Activated CD4-positive, alpha-beta T cell treated with anti-CD3 and anti-CD28 coated beads, Interleukin-2, amount 50 U/mL, for 4 hours (primary cell): Measurements from ENCODE around the gene COPS9.

ENCODE experiments used
- DNase-seq, 2 experiments: peaks; one replicate each; pipeline ENCODE4 v3.0.0-alpha.2; 2020

COPS9 gene

GRCh38 chr2:240147382-240147781, 11.3 kb upstream of the COPS9 start:
- DNase-seq: no peak

DNA sequence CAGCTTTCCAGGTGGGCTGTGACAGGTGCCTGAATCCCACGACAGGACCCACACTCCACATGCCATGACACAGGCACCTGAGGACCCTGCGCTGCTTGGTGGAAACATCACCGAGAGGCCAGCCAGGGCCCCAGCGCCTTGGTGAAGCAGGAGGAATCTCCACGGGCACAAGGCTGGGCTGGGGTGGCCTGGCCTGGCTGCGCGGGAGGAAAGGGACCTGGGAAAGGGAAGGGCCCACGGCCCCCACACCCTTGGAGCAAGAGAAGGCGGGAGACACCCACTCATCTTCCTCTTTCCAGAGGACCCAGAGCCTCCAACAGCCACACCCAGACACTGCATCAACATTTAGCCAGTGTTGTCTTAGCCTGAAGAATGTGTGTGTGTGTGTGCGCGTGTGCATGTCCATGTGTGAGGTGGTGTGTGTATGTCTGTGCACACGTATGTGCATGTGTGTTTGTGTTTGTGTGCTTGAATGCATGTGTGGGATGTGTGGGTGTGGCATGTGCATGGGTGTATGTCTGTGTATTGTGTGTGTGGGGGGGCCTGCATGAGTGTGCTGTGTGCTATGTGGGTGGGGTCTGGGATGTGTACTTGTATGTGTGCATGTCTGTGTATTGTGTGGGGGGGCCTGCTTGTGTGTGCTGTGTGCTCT, 10.6 kb upstream of the COPS9 start:
- DNase-seq: no peak

DNA sequence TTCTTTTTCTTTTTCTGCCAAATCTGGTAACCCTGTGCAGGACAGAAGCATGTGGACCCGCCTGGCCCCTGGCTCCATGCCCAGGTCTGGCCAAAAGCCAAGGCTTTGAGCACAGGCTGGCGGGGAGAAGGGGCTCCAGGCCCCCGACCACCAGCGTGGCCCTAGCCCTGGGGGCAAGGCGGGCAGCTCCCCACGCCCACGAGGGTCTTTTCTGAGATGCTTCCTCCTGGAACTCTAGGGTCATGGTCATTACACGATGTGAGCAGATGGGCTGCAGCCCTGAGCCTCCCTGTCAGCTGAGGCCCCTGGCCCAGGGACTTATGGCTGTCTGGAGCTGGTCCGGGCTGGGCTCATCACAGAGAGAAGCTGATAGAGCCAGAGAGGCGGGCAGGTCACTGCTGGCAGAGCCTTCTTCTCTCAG, 10.0 kb upstream of the COPS9 start:
- DNase-seq: no peak

DNA sequence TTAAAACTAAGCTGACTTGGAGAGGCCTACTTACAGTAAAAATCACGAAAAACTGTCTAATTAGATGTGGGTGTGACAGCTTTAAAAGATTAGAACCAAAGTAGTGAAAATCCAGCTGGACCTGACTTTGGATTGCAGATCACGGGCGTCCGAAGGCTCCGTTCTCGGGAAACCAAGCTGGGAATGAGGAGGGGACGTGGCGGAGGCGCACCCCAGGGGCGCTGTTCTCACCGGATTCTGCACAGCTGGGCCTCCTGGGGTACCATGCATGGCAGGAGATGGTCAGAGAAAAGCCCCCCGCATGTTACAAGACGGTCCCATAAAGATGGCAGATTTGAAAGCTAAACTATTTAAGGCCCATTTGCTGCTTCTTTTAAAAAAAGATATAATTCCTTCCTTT, 9.4 kb upstream of the COPS9 start:
- DNase-seq: no peak

GRCh38 chr2:240144649-240145261, 8.7 kb upstream of the COPS9 start:
- no peak for DNase-seq

DNA sequence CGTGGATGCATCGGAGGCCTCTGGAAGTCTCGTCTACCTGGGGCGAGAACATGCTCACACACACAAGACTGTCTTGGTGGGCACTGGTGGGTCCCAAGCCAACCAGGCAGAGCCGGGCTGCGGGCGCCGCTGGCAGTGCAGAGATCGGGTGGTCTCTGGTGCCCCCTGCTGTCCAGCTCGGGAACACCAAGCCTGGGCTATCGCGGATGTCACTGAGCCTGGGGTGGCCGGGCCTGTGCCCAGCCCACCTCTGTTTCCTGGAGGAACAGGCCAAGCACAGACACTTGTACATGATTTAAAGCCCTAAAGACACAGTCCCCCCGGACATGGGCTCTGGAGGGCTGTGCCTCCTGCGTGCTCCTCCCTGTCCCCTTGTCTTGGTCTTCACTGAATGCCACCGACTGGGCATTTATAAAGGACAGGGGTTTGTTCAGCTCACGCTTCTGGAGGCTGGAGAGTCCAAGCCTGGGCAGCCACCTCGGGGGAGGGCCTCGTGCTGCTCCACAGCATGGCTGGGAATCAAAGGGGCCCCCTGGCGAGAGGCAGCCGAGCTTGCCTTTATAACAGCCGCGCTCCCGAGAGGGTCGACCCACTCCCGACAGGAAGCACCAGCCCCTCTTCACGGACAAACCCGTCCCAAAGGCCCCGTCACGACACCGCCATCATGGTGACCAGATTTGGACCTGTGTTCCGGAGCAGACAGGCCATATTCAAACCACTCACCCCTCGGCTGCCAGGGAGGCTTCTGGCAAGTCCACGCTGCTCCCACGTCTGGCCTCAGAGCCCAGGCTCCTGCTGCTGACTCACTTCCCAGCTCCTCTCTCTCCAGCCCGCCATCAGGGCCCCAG, 7.9 kb upstream of the COPS9 start:
- peak; percentile 74 to 80 for DNase-seq

- no peak for DNase-seq
Measured at GRCh38 chr2:240143276-240143675, 7.2 kb upstream of the COPS9 start.

DNA sequence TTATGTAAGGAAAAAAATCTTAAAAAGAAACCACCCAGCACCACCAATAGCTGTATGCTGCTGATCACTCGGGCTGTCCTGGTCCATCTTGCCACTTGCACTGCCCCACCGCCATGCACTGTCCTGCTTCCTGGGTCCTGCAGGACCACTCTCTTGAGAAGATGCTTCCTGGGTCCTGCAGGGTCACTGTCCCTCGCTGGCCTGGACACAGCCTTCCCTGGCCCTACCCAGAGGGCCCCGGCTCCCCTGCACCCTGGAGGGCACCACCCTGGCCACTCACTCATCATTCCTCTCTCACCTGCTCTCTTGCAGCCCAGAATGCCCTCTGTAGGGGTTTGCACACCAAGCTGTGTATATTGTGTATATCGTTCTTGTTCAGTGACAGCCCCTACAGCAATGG, 6.8 kb upstream of the COPS9 start:
- DNase-seq: no peak

DNA sequence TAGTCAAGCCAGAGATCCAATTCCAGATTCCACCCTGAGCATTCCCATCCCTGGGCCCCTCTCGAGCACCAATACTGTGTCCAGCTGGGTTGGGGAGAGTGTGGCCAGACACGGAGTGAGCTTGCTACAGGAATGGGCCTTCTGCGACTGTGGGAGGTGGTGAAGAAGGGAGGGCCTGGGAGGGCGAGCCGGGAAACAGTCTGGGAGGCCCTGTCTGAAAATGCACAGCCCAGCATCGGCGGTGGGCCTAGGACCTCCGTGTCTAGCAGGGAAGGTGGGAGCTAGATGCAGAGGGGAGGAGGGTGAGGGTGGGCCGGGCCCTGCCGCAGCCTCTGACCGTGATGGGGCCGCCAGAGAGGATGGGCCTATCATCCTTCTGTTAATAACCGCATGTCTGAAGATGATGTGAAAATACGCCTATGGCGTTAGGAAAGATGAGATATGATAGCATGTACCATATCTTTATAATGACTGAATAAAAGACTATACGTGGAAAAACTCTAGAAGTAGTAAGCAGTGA, 6.2 kb upstream of the COPS9 start:
- no peak for DNase-seq

GRCh38 chr2:240141736-240142135, 5.6 kb upstream of the COPS9 start:
- no peak for DNase-seq

GRCh38 chr2:240140920-240141319, 4.8 kb upstream of the COPS9 start:
- DNase-seq: no peak

DNA sequence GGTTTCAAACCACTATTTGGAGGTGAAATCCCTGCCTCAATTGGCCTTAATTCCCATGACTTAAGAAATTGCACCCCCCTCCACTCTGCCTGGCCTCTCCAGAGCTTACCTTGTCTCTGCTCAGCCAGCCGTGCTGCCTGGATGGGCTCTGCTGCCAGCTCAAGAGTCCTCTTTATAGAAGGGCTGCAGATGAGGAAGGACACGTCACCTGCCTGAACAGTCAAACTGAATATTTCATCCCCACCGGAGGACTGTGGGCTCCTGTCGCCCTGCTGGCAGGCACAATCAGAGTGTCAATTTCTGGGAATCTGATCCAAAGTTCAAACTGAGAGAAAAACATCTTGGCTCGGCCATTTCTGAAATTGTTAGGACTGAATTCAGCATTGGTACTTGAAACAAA, 4.4 kb upstream of the COPS9 start, which contains the start of gene OTOS:
TSS of gene OTOS (minus strand) at position 148 of the 400 bp plus-strand sequence. CDS start 332 bp downstream, outside the sequence.
- DNase-seq: no peak

- no peak for DNase-seq
Measured at GRCh38 chr2:240139666-240140393, 3.7 kb upstream of the COPS9 start.

DNA sequence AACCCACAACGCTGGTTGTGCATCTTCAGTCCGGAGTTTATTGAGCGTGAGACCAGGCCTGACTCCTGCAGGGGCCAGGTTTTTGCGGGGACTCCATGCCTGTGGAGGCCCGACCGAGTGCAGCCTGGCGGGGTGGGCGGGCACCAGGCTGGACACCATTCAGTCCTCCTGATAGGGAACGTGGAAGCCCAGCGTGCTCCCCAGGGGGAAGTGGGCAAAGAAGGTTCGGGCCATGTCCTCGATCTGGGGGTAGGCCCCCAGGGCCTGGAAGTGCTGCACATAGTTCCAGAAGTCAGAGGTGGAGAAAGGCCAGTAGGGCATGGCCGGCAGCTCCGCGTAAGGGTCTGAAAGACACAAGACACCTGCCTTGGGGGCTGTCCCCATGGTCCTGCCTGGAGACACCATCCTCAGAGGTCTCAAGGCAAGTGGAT, 2.9 kb upstream of the COPS9 start:
- DNase-seq: no peak

DNA sequence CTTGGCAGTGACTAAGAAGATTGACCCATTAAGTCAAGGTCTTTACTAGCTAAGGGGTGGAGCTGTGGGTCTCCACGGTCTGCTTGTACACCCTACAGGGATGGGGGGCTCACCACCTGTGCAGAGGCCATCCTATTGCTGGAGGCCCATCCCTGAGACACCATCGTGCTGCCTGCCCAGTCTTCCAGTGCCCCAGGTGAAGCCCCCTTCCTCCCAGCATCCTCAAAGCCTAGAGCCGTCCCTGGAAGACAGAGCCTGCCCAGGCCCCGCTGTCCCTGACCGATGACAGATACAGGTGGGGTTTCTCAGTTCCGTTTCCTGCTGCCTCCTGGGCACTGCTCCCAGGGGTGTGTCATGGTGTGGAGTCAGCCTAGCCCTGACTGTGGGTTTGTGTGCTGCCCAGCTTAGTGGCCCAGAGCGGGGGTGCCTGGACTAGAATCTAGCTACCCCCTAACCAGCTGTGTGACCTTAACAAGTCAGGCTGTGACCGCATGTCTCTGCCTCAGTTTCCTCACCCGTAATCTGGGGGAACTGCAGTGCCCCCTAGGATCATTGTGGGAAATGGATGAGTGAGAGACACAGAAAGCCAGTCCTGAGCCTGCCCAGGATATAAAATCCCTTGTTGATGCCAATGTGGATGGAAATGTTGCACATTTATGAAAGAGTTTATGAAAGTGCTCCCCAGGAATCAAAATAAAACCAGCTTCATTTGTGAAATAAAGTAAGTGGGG, 2.3 kb upstream of the COPS9 start:
- DNase-seq: no peak

DNA sequence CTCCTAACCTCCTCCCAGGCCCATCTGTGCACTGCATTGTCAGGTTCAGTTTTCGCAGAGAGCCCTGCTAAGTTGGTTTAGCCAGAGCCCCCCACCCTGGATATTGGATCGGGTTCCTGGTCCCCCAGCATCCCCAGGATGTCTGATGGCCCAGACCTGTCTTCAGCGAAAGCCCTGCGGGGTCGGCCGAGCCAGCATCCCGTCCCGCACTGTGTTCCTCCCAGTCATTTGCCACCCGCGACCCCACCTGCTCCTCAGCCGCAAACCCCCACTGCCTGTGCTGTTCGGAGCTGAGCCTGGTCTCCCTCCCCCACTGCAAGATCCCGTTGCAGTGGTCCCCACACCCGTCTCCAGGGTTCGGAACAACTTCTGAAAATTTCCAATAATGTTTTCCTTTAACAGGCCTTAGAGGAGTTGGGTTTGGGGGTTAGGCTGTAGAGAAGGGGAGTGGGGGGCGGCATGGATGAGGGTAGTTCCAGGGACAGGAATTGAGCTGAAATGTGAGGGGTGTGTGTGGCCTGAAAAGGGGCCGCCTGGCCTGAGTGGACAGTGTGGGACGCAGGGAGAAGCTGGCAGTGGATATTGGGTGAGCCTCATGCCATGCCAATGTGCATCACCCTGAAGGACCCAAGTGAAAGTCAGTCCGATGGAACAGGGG, 1.6 kb upstream of the COPS9 start:
- no peak for DNase-seq

- DNase-seq: peak; percentile 13 to 19
Measured at GRCh38 chr2:240136671-240137292, 677 bp upstream of the COPS9 start.

GRCh38 chr2:240135706-240136012, 446 bp downstream of the COPS9 start:
- DNase-seq: no peak

DNA sequence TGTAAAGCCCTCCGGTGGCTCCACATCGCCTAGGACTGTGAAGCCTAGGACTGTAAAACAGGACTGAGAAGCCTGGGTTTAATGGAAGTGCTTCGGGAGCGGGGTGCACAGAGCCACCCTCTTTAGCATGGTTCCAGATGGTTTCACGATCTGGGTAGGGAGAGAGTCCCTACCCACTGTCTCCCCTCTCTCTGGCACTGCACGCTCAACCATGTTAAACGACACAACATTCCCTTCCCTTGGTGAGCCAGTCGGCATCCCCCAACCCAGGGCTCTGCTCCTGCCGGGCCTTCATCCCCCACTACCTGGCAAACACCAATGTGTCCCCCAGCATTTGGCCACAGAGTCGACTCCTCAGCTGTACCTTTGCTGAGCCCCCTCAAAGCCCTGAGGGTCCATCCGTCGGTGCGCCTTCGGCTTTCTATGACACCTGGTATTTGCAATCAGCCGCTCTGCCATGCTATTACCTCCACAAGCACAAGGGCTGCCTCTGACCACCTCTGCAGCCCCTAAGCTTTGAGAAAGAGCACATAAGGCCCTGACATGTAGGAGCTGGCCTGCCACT, 1.1 kb downstream of the COPS9 start:
- DNase-seq: no peak

- DNase-seq: no peak
Measured at GRCh38 chr2:240134466-240134865, 1.6 kb downstream of the COPS9 start.

DNA sequence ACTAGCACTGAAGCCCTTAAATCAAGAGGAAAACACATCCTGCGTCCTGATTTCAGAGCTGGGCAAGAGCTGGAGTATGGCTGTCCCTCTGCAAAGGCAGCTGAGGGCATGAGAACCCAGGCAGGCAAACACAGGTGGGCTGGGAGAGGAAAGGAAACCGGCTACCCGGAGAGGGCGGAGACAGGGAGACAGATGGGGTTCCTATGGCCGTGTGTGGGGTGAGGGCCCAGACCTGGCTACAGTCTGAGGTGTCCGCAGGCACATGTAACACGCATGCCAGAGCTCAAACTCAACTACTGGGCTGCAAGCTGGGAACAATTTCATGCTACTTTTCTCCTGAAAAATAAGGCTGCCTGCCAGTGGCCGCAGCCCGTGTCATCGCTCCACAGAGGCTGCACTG, 2.7 kb downstream of the COPS9 start:
- DNase-seq: no peak
